HEK293 (cell line): ENCODE measurements around the gene PTHLH.

Source experiments
- CTCF ChIA-PET: fragments of 350-600 bp; formaldehyde crosslinking; extraction: SDS; loops from one replicate; lab custom pipeline; 2021; ENCODE audit warnings: antibody characterized with exemption; lab: Yijun Ruan, JAX
- POLR2A ChIA-PET: fragments of 300-600 bp; formaldehyde crosslinking; extraction: SDS; loops from one replicate; lab custom pipeline; 2020; ENCODE audit warnings: antibody characterized with exemption, inconsistent platforms; lab: Yijun Ruan, JAX
- H3K27ac ChIP-seq: fragments of 200-500 bp; sonication (Bioruptor generic); 2 replicates; pipeline ENCODE4 v1.5.1; 2014; ENCODE audit warnings: low read depth, low read length, control low read depth, inconsistent platforms; ENCODE audit errors: extremely low read depth
- H3K36me3 ChIP-seq, 2 experiments: fragments of 200-500 bp in 1 of 2; sonication (Bioruptor generic) in 1 of 2; 1 replicate in 1 of 2; 2 replicates in 1 of 2; pipeline ENCODE4 v1.5.1; 2014 to 2017; ENCODE audit warnings: inconsistent platforms in 2 of 2, low read length in 2 of 2; ENCODE audit not compliant: control insufficient read depth in 2 of 2, insufficient read depth in 1 of 2
- H3K4me1 ChIP-seq: fragments of 200-500 bp; sonication (Bioruptor generic); 2 replicates; pipeline ENCODE4 v1.5.1; 2014; ENCODE audit warnings: mild to moderate bottlenecking, low read length, inconsistent platforms; ENCODE audit not compliant: control insufficient read depth, insufficient read depth
- H3K4me3 ChIP-seq: 2 replicates; pipeline ENCODE4 v1.5.1; 2011; ENCODE audit warnings: low read depth, mild to moderate bottlenecking, control low read depth, low read length, moderate library complexity
- H3K9me3 ChIP-seq: fragments of 200-500 bp; sonication (Bioruptor generic); 2 replicates; pipeline ENCODE4 v1.5.1; 2014; ENCODE audit warnings: low read depth, low read length, inconsistent platforms; ENCODE audit not compliant: control insufficient read depth, insufficient read depth
- CTCF ChIP-seq: fragments of 450-650 bp; formaldehyde crosslinking; IDR thresholded peaks from 2 replicates; pipeline ENCODE4 v1.5.1; 2016; ENCODE audit warnings: missing biosample characterization, missing genetic modification characterization
- GLIS2 ChIP-seq: fragments of 450-650 bp; formaldehyde crosslinking; IDR thresholded peaks from 2 replicates; pipeline ENCODE4 v1.5.1; 2016; ENCODE audit warnings: missing biosample characterization, missing genetic modification characterization
- KLF1 ChIP-seq: fragments of 450-650 bp; formaldehyde crosslinking; IDR thresholded peaks from 2 replicates; pipeline ENCODE4 v1.5.1; 2016; ENCODE audit warnings: missing biosample characterization, missing genetic modification characterization
- KLF16 ChIP-seq: fragments of 450-650 bp; formaldehyde crosslinking; IDR thresholded peaks from 2 replicates; pipeline ENCODE4 v1.5.1; 2017; ENCODE audit warnings: missing biosample characterization, missing genetic modification characterization
- MZF1 ChIP-seq: fragments of 450-650 bp; formaldehyde crosslinking; IDR thresholded peaks from 2 replicates; pipeline ENCODE4 v1.5.1; 2017; ENCODE audit warnings: missing biosample characterization, missing genetic modification characterization, borderline replicate concordance
- PRDM1 ChIP-seq: fragments of 450-650 bp; formaldehyde crosslinking; IDR thresholded peaks from 2 replicates; pipeline ENCODE4; 2016; ENCODE audit warnings: missing biosample characterization, missing genetic modification characterization
- ZBTB20 ChIP-seq: fragments of 450-650 bp; formaldehyde crosslinking; IDR thresholded peaks from 2 replicates; pipeline ENCODE4 v1.5.1; 2016; ENCODE audit warnings: missing biosample characterization, missing genetic modification characterization
- ZIC2 ChIP-seq: fragments of 450-650 bp; formaldehyde crosslinking; IDR thresholded peaks from 2 replicates; pipeline ENCODE4 v1.5.1; 2016; ENCODE audit warnings: missing biosample characterization, missing genetic modification characterization
- ZNF16 ChIP-seq: fragments of 450-650 bp; formaldehyde crosslinking; IDR thresholded peaks from 2 replicates; pipeline ENCODE4 v1.5.1; 2016; ENCODE audit warnings: low read depth, missing biosample characterization, missing genetic modification characterization
- ZNF175 ChIP-seq: fragments of 450-650 bp; formaldehyde crosslinking; IDR thresholded peaks from 2 replicates; pipeline ENCODE4 v1.5.1; 2016; ENCODE audit warnings: missing biosample characterization, missing genetic modification characterization
- ZNF221 ChIP-seq: fragments of 450-650 bp; formaldehyde crosslinking; IDR thresholded peaks from 2 replicates; pipeline ENCODE4 v1.5.1; 2017; ENCODE audit warnings: missing biosample characterization, missing genetic modification characterization, borderline replicate concordance
- ZNF248 ChIP-seq: fragments of 450-650 bp; formaldehyde crosslinking; IDR thresholded peaks from 2 replicates; pipeline ENCODE4 v1.5.1; 2017; ENCODE audit warnings: missing biosample characterization, missing genetic modification characterization
- ZNF274 ChIP-seq, 2 experiments: fragments of 200-500 bp in 1 of 2; fragments of 450-650 bp in 1 of 2; sonication (Bioruptor generic) in 1 of 2; formaldehyde crosslinking in 1 of 2; IDR thresholded peaks; 2 replicates each; pipeline versions ENCODE4 v1.5.1 to v1.6.1; 2014 to 2016; ENCODE audit warnings: borderline replicate concordance in 1 of 2, inconsistent platforms in 1 of 2, low read length in 1 of 2, missing biosample characterization in 1 of 2, missing genetic modification characterization in 1 of 2
- ZNF324 ChIP-seq: fragments of 450-650 bp; formaldehyde crosslinking; IDR thresholded peaks from 2 replicates; pipeline ENCODE4 v1.5.1; 2016; ENCODE audit warnings: missing biosample characterization, missing genetic modification characterization
- ZNF549 ChIP-seq: fragments of 450-650 bp; IDR thresholded peaks from 2 replicates; pipeline ENCODE4 v1.5.1; 2018; ENCODE audit warnings: missing biosample characterization, missing genetic modification characterization, mild to moderate bottlenecking, inconsistent platforms, moderate library complexity
- ZNF555 ChIP-seq: fragments of 450-650 bp; formaldehyde crosslinking; conservative IDR thresholded peaks from 2 replicates; pipeline ENCODE4 v1.5.1; 2017; ENCODE audit warnings: missing biosample characterization, mild to moderate bottlenecking, missing genetic modification characterization, inconsistent platforms
- ZNF645 ChIP-seq: fragments of 450-650 bp; formaldehyde crosslinking; IDR thresholded peaks from 2 replicates; pipeline ENCODE4; 2016; ENCODE audit warnings: missing biosample characterization, missing genetic modification characterization
- ZNF791 ChIP-seq: fragments of 450-650 bp; formaldehyde crosslinking; IDR thresholded peaks from 2 replicates; pipeline ENCODE4 v1.5.1; 2016; ENCODE audit warnings: missing biosample characterization, missing genetic modification characterization
- TF ChIP-seq, protein P1 (sequence below): fragments of 450-650 bp; formaldehyde crosslinking; IDR thresholded peaks from 2 replicates; pipeline ENCODE4 v1.5.1; 2016; ENCODE audit warnings: missing biosample characterization, missing genetic modification characterization
- TF ChIP-seq, protein P2 (sequence below): fragments of 450-650 bp; formaldehyde crosslinking; IDR thresholded peaks from 2 replicates; pipeline ENCODE4 v1.5.1; 2016; ENCODE audit warnings: missing biosample characterization, missing genetic modification characterization
- TF ChIP-seq, protein P3 (sequence below): fragments of 450-650 bp; formaldehyde crosslinking; IDR thresholded peaks from 2 replicates; pipeline ENCODE4 v1.5.1; 2016; ENCODE audit warnings: missing biosample characterization, missing genetic modification characterization

The PTHLH gene

DNA sequence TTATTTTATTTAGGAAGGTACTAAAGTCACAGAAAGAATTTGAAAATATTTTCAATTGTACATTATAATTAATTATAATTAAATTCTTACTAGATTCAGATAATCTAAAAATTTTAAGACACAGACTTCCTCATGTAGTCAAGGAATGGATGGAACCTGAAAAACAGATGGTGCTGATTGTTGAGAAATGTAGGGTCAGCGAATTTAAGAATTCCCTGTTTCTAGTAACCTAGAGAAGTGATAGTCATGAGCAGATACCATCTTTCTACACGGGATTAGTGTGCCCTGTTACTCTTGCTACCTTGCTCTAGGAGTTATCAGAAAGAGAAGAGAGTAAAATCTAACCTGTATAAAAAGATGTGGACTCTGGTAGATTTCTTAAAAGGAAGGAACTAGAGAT, 37.5 kb upstream of the PTHLH start (continued):
- TF ChIP-seq PRDM1 (tag by site-specific recombination) (no peak), MZF1 (tag by site-specific recombination) (no peak), ZNF555 (tag by site-specific recombination) (no peak)

DNA sequence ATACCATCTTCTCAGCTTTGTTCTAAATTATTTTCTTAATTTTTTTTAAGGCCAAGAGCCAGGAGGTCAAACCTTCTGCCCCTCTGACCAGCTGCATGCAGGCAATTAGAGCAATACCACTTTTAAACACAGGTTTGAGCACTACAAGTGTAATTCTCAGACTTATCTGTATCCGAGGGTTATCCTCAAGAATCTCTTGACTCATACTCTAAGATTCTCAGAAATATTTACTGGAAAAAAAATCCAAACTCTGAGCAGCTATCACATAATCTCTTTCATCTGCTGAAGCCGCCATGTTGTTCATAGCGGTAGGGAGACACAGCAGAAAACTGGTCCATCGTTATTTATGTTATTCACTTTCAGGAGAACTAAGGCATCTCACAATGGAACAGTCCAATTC, 27.4 kb upstream of the PTHLH start:
- Histone ChIP-seq H3K27ac (no peak overlapping the region), H3K36me3 (no peaks in the 10 kb centered on the region), H3K9me3 (no peaks in the 10 kb centered on the region), H3K4me3 (no peak overlapping the region), H3K4me1 (no peaks in the 10 kb centered on the region)
- POLR2A ChIA-PET: no interaction called here
- CTCF ChIA-PET: no interaction called here
- TF ChIP-seq ZNF549 (tag by site-specific recombination) (no peak), ZNF645 (no peak)

GRCh38 chr12:27999521-27999920, 27.0 kb upstream of the PTHLH start:
- H3K4me1 ChIP-seq: no peaks in the 10 kb centered on the region
- CTCF ChIA-PET: no interaction called here
- no peaks in the 10 kb centered on the region for H3K9me3 ChIP-seq
- H3K27ac ChIP-seq: no peak overlapping the region
- POLR2A ChIA-PET: no interaction called here
- no peak for TF ChIP-seq KLF16
- TF ChIP-seq ZIC2 (tag by site-specific recombination): no peak
- TF ChIP-seq, protein P1, sequence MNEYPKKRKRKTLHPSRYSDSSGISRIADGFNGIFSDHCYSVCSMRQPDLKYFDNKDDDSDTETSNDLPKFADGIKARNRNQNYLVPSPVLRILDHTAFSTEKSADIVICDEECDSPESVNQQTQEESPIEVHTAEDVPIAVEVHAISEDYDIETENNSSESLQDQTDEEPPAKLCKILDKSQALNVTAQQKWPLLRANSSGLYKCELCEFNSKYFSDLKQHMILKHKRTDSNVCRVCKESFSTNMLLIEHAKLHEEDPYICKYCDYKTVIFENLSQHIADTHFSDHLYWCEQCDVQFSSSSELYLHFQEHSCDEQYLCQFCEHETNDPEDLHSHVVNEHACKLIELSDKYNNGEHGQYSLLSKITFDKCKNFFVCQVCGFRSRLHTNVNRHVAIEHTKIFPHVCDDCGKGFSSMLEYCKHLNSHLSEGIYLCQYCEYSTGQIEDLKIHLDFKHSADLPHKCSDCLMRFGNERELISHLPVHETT: no peak
- no peak for TF ChIP-seq GLIS2 (tag by site-specific recombination)
- no peak for TF ChIP-seq CTCF (tag by site-specific recombination)
- TF ChIP-seq, protein P2, sequence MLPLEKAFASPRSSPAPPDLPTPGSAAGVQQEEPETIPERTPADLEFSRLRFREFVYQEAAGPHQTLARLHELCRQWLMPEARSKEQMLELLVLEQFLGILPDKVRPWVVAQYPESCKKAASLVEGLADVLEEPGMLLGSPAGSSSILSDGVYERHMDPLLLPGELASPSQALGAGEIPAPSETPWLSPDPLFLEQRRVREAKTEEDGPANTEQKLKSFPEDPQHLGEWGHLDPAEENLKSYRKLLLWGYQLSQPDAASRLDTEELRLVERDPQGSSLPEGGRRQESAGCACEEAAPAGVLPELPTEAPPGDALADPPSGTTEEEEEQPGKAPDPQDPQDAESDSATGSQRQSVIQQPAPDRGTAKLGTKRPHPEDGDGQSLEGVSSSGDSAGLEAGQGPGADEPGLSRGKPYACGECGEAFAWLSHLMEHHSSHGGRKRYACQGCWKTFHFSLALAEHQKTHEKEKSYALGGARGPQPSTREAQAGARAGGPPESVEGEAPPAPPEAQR: no peak
- no peak for TF ChIP-seq ZNF221 (tag by site-specific recombination)
- no peak for TF ChIP-seq ZNF248
- TF ChIP-seq, protein P3, sequence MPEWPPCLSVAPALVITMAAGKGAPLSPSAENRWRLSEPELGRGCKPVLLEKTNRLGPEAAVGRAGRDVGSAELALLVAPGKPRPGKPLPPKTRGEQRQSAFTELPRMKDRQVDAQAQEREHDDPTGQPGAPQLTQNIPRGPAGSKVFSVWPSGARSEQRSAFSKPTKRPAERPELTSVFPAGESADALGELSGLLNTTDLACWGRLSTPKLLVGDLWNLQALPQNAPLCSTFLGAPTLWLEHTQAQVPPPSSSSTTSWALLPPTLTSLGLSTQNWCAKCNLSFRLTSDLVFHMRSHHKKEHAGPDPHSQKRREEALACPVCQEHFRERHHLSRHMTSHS (tag by site-specific recombination): no peak
- no peak for TF ChIP-seq ZNF324
- TF ChIP-seq KLF1 (tag by site-specific recombination): no peak
- no peak for TF ChIP-seq ZNF16 (tag by site-specific recombination)
- TF ChIP-seq ZNF274 (IDR thresholded peaks at IDR 0.05; ENCODE audit: low read length): no peak
- TF ChIP-seq ZNF274 (tag by site-specific recombination; IDR thresholded peaks at IDR 0.05; ENCODE audit: borderline replicate concordance): no peak
- no peak for TF ChIP-seq ZNF791 (tag by site-specific recombination)
- no peak for TF ChIP-seq ZBTB20
- TF ChIP-seq ZNF175 (tag by site-specific recombination): no peak
- H3K4me3 ChIP-seq: no peak overlapping the region
- H3K36me3 ChIP-seq: no peaks in the 10 kb centered on the region
